NCI-H2107 (cell line): ENCODE results near the gene GIPC1.
"Not testable (repeated sequence)": the region's sequence is repeated elsewhere in the genome, so short reads cannot be mapped to it uniquely, and the experiment has no call there.

Experiments used
- DNase-seq: peaks from one replicate; lab custom pipeline; 2025; lab: John Stamatoyannopoulos, UW

Gene GIPC1

GRCh38 chr19:14517840-14518505, 22.0 kb upstream of the GIPC1 start, which contains the start of gene DNAJB1:
Gene DNAJB1 (minus strand): TSS chr19:14518397. CDS start chr19:14518349, 48 bp downstream.
- DNase-seq: no peak

- DNase-seq: no peak
Measured at GRCh38 chr19:14517446-14517839, 21.5 kb upstream of the GIPC1 start.

GRCh38 chr19:14516746-14517438, 21.0 kb upstream of the GIPC1 start:
- DNase-seq: no peak

GRCh38 chr19:14516048-14516534, 20.2 kb upstream of the GIPC1 start:
- no peak for DNase-seq

GRCh38 chr19:14515501-14516047, 19.6 kb upstream of the GIPC1 start:
- no peak for DNase-seq

- no peak for DNase-seq
Measured at GRCh38 chr19:14514215-14514863, 18.4 kb upstream of the GIPC1 start.

- no peak for DNase-seq
Measured at GRCh38 chr19:14512406-14512961, 16.6 kb upstream of the GIPC1 start.

GRCh38 chr19:14511229-14511593, 15.3 kb upstream of the GIPC1 start:
- DNase-seq: no peak

- no peak for DNase-seq
Measured at GRCh38 chr19:14510311-14511228, 14.6 kb upstream of the GIPC1 start.

GRCh38 chr19:14507704-14508542, 12.0 kb upstream of the GIPC1 start:
- DNase-seq: no peak

- no peak for DNase-seq
Measured at GRCh38 chr19:14505488-14506239, 9.7 kb upstream of the GIPC1 start.

- DNase-seq: not testable (repeated sequence)
Measured at GRCh38 chr19:14504575-14504974, 8.6 kb upstream of the GIPC1 start.

- no peak for DNase-seq
Measured at GRCh38 chr19:14503285-14503684, 7.4 kb upstream of the GIPC1 start.

GRCh38 chr19:14502334-14503092, 6.6 kb upstream of the GIPC1 start:
- DNase-seq: no peak

GRCh38 chr19:14497228-14497921, 1.4 kb upstream of the GIPC1 start:
- no peak for DNase-seq

GRCh38 chr19:14496834-14497227, 904 bp upstream of the GIPC1 start:
- no peak for DNase-seq

- DNase-seq: no peak
Measured at GRCh38 chr19:14495672-14496028, 277 bp downstream of the GIPC1 start.

GRCh38 chr19:14494910-14495671, 836 bp downstream of the GIPC1 start:
- DNase-seq: no peak
